GM10248 (cell line): ENCODE measurements around the gene C12orf43.

ENCODE experiments used
- CTCF ChIA-PET: fragments of 300-600 bp; sonication (Branson Sonifier 250); formaldehyde crosslinking; extraction: SDS; loops from one replicate; lab custom pipeline; 2021; ENCODE audit warnings: antibody characterized with exemption; lab: Yijun Ruan, JAX
- POLR2A ChIA-PET: fragments of 350-650 bp; sonication (Branson Sonifier 250); formaldehyde crosslinking; extraction: SDS; loops from one replicate; lab custom pipeline; 2020; ENCODE audit warnings: antibody characterized with exemption; lab: Yijun Ruan, JAX
- DNase-seq: peaks from one replicate; pipeline ENCODE4 v3.0.0; 2012; ENCODE audit errors: extremely low spot score
- TF ChIP-seq, protein P1 (sequence below): IDR thresholded peaks from 2 replicates; pipeline ENCODE4 v1.5.1; 2012; ENCODE audit warnings: mild to moderate bottlenecking, low read depth; ENCODE audit errors: extremely low read depth, missing control alignments, control extremely low read depth

The C12orf43 gene

GRCh38 chr12:121030576-121031212 lies 14.4 kb upstream of the C12orf43 start:
- no peak for DNase-seq
- ChIA-PET CTCF (no interaction called here), POLR2A (no interaction called here)
- TF ChIP-seq, protein P1, sequence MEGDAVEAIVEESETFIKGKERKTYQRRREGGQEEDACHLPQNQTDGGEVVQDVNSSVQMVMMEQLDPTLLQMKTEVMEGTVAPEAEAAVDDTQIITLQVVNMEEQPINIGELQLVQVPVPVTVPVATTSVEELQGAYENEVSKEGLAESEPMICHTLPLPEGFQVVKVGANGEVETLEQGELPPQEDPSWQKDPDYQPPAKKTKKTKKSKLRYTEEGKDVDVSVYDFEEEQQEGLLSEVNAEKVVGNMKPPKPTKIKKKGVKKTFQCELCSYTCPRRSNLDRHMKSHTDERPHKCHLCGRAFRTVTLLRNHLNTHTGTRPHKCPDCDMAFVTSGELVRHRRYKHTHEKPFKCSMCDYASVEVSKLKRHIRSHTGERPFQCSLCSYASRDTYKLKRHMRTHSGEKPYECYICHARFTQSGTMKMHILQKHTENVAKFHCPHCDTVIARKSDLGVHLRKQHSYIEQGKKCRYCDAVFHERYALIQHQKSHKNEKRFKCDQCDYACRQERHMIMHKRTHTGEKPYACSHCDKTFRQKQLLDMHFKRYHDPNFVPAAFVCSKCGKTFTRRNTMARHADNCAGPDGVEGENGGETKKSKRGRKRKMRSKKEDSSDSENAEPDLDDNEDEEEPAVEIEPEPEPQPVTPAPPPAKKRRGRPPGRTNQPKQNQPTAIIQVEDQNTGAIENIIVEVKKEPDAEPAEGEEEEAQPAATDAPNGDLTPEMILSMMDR, result no peak

DNA sequence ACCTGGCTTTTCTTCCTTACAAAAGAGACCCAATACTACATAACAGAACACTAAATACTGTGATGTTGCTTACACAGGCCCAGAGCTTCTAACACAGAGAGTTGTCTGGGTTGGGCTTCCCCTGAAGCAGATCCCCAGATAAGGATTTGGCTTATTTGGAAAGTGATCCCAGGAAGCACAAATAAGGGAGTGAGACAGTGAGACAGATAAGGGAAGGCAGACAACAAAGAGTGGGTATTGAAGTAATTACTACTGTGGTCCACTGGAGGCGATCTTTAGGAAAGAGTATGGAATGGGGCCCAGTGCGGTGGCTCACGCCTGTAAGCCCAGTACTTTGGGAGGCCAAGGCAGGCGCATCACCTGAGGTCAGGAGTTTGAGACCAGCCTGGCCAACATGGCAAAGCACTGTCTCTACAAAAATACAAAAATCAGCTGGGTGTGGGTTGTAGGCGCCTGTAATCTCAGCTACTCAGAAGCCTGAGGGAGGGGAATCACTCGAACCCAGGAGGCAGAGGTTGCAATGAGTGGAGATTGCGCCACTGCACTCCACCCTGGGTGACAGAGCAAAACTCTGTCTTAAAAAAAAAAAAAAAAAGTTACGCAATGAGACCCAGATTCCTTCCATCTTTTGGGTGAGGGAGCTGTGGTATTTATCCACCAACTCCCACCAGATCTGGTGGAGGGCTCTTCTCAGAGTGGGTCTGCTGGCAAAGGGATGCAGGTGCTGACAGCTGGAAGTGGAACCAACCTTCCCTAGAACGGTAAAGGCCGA lies 10.2 kb upstream of the C12orf43 start:
- TF ChIP-seq, protein P1, result no peak
- POLR2A ChIA-PET, result no interaction called here
- DNase-seq, result no peak
- CTCF ChIA-PET, result interaction anchor here (1.5 to 1.8 kb wide), 2 partner anchors 16 to 33 kb away, joined by 3 to 8 read pairs; no protein-coding TSS in a partner anchor

DNA sequence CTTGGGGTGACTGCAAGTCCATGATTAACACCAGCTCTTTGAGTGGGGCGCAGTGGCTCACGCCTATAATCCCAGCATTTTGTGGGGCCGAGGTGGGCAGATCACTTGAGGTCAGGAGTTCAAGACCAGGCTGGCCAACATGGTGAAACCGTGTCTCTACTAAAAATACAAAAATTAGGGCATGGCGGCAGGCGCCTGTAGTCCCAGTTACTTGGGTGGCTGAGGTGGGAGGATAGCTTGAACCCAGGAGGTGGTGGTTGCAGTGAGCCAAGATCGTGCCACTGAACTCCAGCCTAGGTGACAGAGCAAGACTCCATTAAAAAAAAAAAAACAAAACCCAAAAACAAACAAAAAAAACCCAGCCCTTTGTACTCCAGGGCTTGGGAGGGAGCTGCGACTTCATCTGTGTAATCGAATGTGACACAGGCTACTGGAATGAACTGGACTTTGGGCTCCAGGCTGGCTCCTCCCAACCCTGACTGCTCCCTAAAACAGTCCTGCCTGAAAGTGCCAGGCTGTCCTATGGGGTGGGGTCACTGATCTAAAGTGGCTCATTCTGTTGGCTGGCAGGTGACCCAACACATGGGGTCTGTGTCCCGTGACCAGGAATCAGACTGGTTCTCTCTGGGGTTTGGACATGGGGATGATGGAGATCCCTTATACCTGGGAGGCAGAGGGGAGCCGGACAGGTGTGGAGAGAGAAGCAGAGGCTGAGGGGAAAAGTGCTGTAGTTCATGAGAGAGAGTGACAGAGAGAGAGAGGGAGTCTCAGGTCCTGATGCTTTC lies 9.3 kb upstream of the C12orf43 start:
- no peak for DNase-seq
- TF ChIP-seq, protein P1, result no peak
- ChIA-PET CTCF (interaction anchor here (1.2 to 1.5 kb wide), 2 partner anchors 15 to 35 kb away, joined by 3 read pairs; no protein-coding TSS in a partner anchor), POLR2A (interaction anchor here (0.6 kb wide), 1 partner anchor 271 kb away, joined by 5 read pairs; no protein-coding TSS in a partner anchor)

GRCh38 chr12:121023799-121024198 lies 7.5 kb upstream of the C12orf43 start:
- POLR2A ChIA-PET, result no interaction called here
- CTCF ChIA-PET, result no interaction called here
- TF ChIP-seq, protein P1, result no peak
- DNase-seq, result no peak

- TF ChIP-seq, protein P1, result no peak
- CTCF ChIA-PET, result no interaction called here
- POLR2A ChIA-PET, result no interaction called here
- DNase-seq, result no peak
Observed at GRCh38 chr12:121022713-121023112, 6.4 kb upstream of the C12orf43 start.

DNA sequence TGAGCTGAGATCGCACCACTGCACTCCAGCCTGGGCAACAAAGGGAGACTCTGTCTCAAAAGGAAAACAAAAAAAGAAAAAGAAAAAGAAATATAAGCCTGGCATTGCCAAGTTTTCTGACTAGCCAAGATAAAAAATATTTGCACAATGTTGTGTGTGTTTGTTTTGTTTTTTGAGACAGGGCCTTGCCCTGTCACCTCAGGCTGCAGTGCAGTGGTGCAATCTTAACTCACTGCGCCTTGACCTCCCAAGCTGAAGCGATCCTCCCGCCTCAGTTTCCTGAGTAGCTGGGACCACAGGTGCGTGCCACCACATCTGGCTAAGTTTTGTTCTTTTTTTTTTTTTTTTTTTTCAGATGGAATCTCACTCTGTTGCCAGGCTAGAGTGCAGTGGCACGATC lies 5.5 kb upstream of the C12orf43 start:
- ChIA-PET CTCF (interaction anchor here (0.6 kb wide), 1 partner anchor 20 kb away, joined by 4 read pairs; no protein-coding TSS in a partner anchor), POLR2A (no interaction called here)
- TF ChIP-seq, protein P1, result no peak
- DNase-seq, result no peak
